Peyer's patch (tissue), 4 donors: ENCODE data around the gene PTPN4.

Experiments used
- POLR2A ChIP-seq, 2 donors: fragments of 450-650 bp; IDR thresholded peaks; one replicate each; pipeline ENCODE4 v1.5.1; 2017; ENCODE audit warnings: antibody characterized with exemption in 2 of 2, mild to moderate bottlenecking in 2 of 2, moderate library complexity in 2 of 2
- TF ChIP-seq, protein P1 (sequence below), 6 experiments: fragments of 450-650 bp in 4 of 6; fragments of 200-600 bp in 2 of 6; sonication (generic) in 1 of 6; IDR thresholded peaks; one replicate each; pipeline ENCODE4 v1.5.1; 2017 to 2019; ENCODE audit warnings: antibody characterized with exemption in 6 of 6, mild to moderate bottlenecking in 3 of 6, moderate library complexity in 1 of 6

DNA sequence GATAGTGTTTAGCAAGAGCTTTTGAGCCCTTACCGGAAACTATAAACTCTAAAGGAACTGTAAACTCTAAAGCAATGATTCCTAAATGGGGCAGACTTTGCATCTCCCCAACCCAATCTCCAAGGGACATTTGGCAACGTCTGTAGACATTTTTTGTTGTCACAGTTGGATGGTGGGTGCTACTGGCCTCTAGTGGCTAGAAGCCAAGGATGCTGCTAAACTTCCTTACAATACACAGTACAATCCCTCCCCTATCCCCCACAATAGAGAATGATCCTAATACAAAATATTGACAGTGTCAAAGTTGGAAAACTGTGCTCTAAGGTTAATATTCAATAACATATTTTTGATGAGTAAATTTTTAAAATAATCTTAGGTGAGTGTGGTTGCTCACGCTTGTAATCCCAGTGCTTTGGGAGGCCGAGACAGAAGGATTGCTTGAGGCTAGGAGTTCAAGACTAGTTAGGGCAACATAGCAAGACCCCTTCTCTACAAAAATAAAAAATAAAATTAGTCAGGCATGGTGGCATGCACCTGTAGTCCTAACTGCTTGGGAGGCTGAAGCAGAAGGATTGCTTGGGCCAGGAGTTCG lies 66.7 kb downstream of the PTPN4 start:
- TF ChIP-seq, protein P1, sequence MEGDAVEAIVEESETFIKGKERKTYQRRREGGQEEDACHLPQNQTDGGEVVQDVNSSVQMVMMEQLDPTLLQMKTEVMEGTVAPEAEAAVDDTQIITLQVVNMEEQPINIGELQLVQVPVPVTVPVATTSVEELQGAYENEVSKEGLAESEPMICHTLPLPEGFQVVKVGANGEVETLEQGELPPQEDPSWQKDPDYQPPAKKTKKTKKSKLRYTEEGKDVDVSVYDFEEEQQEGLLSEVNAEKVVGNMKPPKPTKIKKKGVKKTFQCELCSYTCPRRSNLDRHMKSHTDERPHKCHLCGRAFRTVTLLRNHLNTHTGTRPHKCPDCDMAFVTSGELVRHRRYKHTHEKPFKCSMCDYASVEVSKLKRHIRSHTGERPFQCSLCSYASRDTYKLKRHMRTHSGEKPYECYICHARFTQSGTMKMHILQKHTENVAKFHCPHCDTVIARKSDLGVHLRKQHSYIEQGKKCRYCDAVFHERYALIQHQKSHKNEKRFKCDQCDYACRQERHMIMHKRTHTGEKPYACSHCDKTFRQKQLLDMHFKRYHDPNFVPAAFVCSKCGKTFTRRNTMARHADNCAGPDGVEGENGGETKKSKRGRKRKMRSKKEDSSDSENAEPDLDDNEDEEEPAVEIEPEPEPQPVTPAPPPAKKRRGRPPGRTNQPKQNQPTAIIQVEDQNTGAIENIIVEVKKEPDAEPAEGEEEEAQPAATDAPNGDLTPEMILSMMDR (IDR thresholded peaks at IDR 0.05) = peak in 5 of 6 experiments; percentile 12 to 49 (median 42)
- no peak for TF ChIP-seq POLR2A (IDR thresholded peaks at IDR 0.05)
